HepG2 (cell line): ENCODE measurements around the gene MRPL34.

Source experiments
- FOXM1 ChIP-seq: sonication (generic); formaldehyde crosslinking; IDR thresholded peaks from 2 replicates; pipeline ENCODE4 v1.5.0; 2020; ENCODE audit warnings: missing genetic modification reagents
- GMEB2 ChIP-seq: IDR thresholded peaks from 2 replicates; pipeline ENCODE4 v1.6.1; 2016; ENCODE audit warnings: missing biosample characterization, missing genetic modification reagents, low read depth
- MXI1 ChIP-seq: IDR thresholded peaks from 3 replicates; pipeline ENCODE4 v1.6.1; 2012; ENCODE audit warnings: low read depth, low read length, inconsistent platforms, borderline replicate concordance
- TF ChIP-seq, protein P1 (sequence below): conservative IDR thresholded peaks from 2 replicates; pipeline ENCODE4 v1.6.1; 2018; ENCODE audit warnings: missing genetic modification reagents
- TF ChIP-seq, protein P2 (sequence below): sonication (generic); formaldehyde crosslinking; IDR thresholded peaks from 2 replicates; pipeline ENCODE4 v1.5.0; 2020; ENCODE audit warnings: missing genetic modification reagents, mild to moderate bottlenecking, borderline replicate concordance
- TF ChIP-seq, protein P3 (sequence below): sonication (generic); formaldehyde crosslinking; IDR thresholded peaks from 2 replicates; pipeline ENCODE4 v1.4.0; 2020; ENCODE audit warnings: missing genetic modification reagents
- TF ChIP-seq, protein P4 (sequence below): sonication (generic); formaldehyde crosslinking; IDR thresholded peaks from 2 replicates; pipeline ENCODE4 v1.4.0; 2020; ENCODE audit warnings: missing genetic modification reagents, mild to moderate bottlenecking, borderline replicate concordance

DNA sequence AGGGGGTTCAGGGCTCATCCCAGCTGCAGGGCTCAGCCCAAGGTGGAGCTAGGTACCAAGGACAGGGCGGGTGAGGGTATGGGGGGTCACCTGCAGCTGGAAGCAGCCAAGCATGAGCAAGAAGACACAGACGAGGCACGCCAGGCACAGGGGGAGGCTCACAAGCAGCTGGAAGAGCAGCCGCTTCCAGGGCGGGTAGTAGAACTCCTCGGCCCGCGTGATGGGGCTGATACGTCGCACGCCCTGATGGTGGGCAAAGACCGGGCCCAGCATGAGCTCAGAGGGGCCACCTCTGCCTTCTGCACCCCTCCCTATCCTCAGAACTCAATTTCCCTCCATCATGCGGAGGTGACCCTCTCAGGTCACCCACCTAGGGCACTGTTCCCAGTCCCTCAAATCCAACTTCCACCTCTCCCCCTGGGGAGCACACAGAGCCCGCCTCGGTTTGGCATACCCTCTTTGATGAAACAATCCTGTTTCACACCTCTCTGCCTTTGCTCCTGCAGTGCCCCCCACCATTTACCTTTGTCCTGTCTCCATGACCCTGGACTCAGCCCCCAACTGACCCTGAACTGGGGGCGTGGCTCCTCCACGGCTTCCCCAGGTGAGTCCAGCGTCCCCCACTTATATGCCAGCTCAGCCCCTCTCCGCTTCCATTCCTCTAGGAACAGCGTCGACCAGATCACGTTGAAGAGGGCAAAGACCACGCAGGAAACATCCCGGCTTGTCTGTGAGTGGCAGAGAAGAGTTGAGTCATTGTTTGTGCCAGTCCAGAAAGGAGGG is 24.8 kb downstream of the MRPL34 start:
- TF ChIP-seq, protein P1, sequence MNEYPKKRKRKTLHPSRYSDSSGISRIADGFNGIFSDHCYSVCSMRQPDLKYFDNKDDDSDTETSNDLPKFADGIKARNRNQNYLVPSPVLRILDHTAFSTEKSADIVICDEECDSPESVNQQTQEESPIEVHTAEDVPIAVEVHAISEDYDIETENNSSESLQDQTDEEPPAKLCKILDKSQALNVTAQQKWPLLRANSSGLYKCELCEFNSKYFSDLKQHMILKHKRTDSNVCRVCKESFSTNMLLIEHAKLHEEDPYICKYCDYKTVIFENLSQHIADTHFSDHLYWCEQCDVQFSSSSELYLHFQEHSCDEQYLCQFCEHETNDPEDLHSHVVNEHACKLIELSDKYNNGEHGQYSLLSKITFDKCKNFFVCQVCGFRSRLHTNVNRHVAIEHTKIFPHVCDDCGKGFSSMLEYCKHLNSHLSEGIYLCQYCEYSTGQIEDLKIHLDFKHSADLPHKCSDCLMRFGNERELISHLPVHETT (CRISPR knock-in tag): no peak
- TF ChIP-seq, protein P2, sequence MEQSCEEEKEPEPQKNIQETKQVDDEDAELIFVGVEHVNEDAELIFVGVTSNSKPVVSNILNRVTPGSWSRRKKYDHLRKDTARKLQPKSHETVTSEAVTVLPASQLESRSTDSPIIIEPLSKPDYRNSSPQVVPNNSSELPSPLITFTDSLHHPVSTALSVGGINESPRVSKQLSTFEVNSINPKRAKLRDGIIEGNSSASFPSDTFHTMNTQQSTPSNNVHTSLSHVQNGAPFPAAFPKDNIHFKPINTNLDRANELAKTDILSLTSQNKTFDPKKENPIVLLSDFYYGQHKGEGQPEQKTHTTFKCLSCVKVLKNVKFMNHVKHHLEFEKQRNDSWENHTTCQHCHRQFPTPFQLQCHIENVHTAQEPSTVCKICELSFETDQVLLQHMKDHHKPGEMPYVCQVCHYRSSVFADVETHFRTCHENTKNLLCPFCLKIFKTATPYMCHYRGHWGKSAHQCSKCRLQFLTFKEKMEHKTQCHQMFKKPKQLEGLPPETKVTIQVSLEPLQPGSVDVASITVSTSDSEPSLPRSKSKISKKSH (CRISPR knock-in tag): no peak
- TF ChIP-seq FOXM1 (CRISPR knock-in tag) (no peak), MXI1 (no peak), GMEB2 (no peak)
- TF ChIP-seq, protein P3, sequence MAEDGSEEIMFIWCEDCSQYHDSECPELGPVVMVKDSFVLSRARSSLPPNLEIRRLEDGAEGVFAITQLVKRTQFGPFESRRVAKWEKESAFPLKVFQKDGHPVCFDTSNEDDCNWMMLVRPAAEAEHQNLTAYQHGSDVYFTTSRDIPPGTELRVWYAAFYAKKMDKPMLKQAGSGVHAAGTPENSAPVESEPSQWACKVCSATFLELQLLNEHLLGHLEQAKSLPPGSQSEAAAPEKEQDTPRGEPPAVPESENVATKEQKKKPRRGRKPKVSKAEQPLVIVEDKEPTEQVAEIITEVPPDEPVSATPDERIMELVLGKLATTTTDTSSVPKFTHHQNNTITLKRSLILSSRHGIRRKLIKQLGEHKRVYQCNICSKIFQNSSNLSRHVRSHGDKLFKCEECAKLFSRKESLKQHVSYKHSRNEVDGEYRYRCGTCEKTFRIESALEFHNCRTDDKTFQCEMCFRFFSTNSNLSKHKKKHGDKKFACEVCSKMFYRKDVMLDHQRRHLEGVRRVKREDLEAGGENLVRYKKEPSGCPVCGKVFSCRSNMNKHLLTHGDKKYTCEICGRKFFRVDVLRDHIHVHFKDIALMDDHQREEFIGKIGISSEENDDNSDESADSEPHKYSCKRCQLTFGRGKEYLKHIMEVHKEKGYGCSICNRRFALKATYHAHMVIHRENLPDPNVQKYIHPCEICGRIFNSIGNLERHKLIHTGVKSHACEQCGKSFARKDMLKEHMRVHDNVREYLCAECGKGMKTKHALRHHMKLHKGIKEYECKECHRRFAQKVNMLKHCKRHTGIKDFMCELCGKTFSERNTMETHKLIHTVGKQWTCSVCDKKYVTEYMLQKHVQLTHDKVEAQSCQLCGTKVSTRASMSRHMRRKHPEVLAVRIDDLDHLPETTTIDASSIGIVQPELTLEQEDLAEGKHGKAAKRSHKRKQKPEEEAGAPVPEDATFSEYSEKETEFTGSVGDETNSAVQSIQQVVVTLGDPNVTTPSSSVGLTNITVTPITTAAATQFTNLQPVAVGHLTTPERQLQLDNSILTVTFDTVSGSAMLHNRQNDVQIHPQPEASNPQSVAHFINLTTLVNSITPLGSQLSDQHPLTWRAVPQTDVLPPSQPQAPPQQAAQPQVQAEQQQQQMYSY (CRISPR knock-in tag): no peak
- TF ChIP-seq, protein P4, sequence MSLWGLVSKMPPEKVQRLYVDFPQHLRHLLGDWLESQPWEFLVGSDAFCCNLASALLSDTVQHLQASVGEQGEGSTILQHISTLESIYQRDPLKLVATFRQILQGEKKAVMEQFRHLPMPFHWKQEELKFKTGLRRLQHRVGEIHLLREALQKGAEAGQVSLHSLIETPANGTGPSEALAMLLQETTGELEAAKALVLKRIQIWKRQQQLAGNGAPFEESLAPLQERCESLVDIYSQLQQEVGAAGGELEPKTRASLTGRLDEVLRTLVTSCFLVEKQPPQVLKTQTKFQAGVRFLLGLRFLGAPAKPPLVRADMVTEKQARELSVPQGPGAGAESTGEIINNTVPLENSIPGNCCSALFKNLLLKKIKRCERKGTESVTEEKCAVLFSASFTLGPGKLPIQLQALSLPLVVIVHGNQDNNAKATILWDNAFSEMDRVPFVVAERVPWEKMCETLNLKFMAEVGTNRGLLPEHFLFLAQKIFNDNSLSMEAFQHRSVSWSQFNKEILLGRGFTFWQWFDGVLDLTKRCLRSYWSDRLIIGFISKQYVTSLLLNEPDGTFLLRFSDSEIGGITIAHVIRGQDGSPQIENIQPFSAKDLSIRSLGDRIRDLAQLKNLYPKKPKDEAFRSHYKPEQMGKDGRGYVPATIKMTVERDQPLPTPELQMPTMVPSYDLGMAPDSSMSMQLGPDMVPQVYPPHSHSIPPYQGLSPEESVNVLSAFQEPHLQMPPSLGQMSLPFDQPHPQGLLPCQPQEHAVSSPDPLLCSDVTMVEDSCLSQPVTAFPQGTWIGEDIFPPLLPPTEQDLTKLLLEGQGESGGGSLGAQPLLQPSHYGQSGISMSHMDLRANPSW (CRISPR knock-in tag): no peak
